Hippocampal formation (tissue), 2 donors: ENCODE data around the gene ZMIZ1.

Source experiments
- DNase-seq, 2 donors: peaks; one replicate each; lab custom pipeline; 2025; lab: John Stamatoyannopoulos, UW

The ZMIZ1 gene

DNA sequence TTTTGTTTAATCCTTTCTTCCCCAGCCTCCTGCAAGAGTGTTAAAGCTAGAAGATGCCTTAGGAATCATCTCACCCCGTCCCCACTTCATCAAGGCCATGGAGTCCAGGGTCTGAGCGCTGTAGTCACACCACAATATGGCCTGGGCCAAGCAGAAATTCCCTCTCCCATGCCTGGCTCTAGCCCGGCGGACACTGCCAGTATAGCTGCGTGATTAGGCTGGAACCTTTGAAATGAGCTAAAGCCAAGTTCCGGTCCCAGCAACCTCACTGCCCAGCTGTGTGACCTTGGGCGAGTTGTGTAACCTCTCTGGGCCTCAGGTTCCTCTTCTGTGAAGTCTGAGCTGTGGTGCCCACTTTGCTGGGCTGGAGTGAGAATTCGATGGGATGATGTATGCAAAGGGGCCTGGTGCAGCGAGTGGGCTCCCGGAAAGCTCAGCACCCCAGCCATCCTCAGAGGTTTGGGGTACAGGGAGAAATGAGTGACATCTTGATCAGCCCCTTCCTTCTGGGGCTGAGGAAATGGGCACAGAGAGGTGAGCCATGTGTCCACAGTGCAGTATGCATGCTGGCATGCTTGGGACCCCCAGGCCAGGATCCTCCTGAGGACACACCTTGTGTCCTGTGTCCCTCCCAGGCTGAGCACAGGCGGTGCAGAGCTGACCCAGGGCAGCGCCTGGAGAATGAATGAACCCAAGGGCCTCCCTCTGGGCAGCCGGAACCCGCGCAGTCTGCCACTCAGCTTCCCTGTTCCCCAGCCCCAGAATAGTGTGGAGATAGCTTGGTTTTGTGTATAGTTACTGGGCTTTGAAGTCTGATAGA is 118.6 kb downstream of the ZMIZ1 start:
- DNase-seq: no peak

DNA sequence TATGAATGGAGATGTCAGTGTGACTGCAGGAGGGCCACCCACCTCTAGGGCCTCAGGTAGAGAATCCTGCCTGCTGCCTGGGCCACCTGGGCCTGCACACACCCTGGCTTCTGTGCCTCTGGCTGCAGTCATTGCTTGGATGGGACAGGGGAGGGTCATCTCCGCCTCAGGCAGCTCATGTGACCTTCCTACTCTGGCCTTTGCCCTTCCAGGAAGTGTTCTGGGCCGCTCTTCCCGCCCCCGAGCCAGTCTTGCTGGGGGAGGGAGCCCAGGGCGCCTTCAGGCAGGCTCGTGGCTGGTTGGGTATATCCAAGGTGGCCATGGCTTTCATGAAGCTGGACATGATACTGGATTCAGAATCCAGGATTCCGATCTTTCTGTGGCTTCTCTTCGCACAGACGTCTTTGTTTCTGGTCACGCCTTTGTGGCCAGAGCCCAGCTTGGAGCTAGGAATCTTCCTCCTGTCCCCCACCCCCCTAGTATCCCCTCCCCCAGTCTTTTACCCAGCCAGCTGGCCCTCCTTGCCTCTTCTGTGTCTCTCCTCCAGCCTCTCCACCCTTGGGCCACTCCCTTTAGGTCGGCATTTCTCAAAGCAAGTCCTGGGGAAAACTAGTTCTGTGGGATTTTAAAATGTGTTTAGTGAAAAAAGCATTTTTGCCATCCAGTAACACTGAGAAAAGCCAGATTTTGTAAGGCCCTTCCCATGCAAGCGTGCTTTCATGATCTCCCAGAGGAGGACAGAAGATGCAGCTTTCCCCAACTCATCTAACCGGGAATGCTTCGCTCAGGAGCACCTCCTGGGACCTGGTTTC is 119.6 kb downstream of the ZMIZ1 start:
- DNase-seq: no peak

DNA sequence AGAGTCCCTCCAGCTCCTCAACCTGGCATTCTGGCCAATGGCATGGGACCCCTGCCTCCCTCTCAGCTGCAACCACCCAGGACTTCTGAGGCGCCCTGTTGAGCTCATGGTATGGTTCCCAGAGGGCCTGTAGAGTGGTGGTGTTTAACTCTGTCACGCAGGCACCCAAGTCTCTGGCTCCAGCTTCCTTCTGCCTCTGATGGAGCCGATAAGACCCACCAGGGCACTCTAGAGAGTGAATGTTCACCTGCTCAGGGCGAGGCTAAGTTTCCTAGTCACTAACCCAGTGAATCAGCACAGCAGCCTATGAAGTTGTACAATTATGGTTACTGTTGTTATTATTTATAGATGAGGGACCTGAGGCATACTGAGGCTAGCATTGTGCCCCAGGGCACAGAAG is 120.4 kb downstream of the ZMIZ1 start:
- DNase-seq: no peak

- DNase-seq: no peak
Measured at GRCh38 chr10:79189853-79190435, 121.2 kb downstream of the ZMIZ1 start.

- DNase-seq: no peak
Measured at GRCh38 chr10:79190740-79191261, 122.0 kb downstream of the ZMIZ1 start.

DNA sequence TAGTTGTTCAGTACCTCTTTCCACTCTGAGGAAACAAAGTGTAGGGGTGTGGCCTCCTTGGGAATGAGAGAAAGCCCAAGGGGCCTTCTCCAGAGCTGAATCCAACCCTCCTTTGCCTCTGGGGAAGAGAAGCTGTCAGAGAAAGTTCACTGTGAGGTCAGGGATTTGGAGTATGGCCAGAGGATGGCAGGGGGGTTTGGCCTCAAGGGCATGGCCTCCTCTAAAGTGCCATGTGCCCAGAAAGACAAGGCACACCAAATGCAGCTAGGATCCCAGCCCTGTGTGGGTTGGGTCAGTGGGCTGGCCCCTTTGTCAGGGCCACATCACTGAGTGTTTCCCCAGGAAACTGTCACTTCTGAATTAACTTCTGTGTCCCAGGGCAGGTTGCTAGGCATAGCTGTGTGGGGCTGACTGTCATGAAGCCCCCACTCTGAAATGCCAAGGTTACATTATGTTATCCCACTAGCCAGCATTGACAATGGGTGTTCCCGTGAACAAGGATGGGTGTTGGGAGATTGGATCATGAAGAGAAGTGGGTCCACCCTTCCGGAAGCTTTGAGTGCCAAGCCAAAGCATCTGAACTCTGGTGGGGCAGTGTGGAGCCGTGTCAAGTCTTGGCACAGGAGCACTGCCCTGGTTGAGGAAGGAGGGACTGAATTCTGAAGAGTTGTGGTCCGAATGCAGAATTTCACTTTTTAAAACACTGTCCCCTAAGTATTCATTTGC is 123.3 kb downstream of the ZMIZ1 start:
- no peak for DNase-seq

DNA sequence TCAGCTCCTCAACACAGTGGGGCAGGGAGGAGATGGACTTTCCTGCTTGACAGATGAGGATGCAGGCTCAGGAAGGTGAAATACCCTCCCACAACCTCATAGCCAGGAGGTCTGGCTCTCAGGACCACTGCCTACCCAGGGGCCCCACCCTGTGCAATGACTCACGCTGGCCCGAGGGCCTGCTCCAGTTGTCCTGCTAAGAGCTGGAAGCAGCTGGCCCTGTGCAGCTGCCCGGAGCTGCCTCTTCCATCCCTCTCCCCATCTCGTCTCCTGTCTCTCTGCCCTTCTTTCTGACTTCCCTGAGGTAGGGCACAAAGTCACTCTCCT is 123.9 kb downstream of the ZMIZ1 start:
- no peak for DNase-seq

DNA sequence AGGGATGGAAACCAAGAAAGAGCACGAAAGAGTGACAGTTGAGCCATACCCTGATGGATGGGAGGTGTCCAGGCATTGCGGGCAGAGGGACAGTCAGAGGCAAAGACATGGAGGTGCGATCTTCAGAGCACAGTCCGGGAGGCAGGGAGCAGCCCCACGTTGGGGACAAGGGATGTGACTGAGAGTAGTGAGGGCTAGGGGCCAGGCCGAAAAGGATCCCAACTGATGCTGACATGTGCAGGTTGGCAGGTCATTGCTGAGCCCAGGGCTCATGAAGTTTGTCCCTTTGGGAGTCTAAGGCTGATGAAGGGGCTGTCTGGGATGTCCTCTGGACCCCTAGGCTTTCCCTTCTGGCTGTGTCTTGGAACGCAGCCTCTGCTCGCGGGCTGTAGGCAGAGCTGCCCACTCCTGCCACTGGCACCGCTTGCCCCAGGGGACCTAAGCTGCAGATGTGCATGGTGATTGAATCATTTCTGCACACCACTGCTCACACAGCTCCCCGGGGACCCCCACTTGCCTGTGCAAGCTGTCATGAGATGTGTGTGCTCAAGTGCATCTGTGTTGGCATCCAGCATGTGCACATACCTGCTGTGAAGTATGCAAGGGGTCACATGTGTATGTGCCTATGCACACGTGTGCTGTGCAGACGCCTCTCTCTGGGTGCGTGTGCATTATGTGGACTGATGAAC is 125.1 kb downstream of the ZMIZ1 start:
- DNase-seq: no peak

DNA sequence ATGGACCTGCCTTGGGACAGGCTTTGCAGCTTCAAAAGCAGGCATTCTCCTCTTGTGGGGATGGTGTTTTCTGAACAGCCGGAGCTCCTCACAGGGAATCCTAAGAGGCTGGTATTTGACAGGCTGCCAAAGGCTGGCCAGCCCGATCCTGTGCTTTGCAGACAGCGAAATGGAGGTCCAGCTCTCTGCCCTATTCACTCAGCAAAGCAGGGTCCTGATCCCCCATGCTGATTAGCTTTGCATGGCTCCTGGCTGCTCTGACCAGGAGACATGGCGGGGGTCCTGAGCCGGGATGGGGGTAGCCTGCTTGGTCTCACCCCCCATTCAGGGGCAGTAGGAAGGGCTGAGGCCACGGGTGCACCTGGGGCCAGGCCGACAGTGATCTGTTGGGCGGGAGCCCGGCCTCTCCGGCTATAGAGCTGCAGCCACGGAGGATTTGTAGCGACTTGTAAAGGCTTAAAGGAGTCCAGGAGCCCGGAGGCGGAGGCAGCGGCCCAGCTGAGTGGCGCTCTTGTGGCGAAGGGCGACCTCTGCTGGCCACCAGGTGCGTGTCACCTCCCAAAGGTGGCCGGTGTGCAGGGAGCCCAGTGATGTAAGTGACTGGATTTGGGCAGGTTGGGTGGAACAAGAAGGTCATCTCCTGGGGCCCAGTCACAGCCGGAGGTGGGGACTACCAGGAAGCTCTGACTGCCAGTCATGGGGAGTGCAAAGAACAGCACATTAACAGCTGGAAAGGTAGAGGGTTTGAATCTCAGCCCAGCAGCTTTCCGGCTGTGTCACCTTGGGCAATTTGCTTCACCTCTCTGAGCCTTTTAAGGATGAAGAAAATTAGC is 126.5 kb downstream of the ZMIZ1 start:
- DNase-seq: peak; percentile 60 to 81

DNA sequence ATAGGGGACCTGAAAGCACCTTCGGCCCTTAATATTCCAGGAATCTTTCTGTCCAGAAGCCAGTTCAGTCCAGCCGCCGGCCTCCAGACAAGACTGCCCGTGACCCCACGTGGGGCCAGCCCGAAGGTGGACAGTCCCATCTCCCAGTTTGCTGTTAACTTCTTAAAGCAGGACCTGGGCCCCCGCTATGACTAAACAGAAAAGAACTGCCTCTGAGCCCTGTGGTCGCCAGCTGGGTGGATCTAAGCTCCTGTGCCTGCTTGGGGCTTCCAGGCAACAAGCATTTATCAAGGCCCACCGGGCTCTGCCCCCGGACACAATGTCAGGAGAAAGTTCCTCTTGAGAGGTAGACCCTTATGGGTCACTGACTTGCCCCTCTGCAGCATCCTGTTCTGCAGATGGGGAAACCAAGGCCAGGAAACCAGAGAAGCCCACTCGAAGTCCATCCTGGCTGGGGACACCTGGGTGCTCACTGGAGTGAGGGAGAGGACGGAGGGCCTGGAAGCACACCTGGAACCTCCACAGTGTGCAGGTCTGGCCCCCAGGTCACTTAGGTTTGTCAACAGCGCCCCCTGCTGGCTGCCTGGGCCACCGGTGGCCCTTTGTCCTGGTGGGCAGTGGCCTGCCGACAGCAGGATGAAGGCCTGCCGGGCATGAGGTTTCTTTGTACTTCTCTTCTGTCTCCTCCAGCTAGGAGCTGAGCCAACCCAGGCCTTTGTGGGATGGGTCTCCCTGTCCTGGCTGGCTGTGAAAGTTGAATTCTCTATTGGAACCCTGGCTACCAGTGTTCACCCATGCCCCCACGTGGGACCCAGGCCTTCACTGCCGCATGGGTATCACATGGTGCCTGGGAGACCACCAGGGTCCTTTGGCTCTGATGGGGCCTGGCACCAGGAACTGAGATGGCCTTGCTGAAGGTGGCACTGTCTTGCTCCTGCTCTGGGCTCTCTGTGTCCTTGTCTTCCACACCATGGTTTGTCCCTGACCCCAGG is 128.0 kb downstream of the ZMIZ1 start:
- DNase-seq: peak in 1 of 2 donors; percentile 52

DNA sequence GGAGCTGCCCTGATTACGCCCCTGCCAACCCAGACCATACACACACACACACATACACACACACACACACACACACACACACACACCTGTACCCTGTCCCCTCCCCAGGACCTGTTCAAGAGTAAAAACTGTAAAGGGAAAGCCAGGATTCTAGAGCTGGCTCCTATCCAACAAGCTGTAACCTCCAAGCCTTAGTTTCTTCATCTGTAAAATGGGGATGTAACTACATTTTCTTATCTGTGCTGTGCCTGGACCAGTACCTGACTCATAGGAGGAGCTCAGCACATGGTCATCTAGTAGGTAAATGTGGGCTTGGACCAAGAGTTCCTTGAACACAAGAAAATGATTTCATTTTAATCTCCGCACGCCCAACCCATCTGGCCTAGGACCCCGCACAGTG is 128.8 kb downstream of the ZMIZ1 start:
- DNase-seq: no peak

GRCh38 chr10:79200346-79200745 is 131.6 kb downstream of the ZMIZ1 start:
- DNase-seq: no peak

DNA sequence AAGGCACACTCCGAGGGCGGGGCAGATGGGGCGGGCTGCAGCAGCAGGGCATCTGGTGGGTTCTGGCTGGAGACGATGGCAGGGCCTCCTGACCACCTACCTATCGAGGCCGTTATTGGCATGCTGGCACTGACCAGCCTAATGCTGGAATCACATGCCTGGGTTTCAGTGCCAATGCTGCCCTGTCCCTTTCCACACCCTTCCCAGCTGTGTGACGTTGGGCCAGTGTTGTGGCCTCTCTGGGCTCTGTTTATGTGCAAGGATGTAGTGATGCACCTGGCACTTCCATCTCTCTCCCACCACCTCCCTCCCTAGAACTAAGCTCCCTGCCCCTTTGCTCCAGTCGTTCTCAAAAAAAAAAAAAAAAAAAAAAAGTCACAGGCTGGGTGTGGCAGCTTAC is 132.9 kb downstream of the ZMIZ1 start:
- DNase-seq: no peak

DNA sequence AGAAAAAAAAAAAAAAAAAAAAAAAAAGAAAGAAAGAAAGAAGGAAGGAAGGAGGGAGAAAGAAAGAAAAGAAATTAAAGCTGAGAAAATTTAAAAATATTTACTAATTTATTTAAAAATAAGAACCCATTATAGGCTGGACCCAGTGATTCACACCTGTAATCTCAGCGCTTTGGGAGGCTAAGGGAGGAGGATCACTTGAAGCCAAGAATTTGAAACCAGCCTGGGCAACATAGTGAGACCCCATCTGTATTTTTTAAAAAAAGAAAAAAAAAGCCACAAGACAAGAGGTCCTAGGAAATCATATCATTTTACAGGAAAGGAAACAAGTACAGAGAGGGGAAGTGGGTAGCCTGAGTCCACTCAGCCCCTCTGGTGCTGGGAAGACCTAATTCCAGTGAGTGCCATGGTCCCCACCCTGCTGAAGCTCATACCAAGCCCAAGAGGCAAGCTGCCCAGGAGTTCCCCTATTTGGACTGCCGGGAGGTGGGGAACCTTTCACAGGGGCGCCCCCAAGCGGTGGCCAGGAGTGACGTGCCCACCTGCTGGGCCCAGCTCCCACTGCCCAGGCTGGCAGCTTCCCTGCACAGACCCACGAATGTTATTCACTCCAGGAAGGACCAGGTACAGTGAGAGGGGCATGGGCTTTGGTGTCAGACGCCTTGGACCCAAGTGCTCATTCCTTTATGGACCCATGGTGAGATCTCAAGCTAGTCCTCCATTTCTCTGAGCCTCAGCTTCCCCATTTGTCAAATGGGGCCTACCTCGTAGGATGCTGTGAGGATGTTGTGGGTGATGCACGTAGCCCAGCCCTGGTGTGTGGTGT is 133.6 kb downstream of the ZMIZ1 start:
- no peak for DNase-seq

DNA sequence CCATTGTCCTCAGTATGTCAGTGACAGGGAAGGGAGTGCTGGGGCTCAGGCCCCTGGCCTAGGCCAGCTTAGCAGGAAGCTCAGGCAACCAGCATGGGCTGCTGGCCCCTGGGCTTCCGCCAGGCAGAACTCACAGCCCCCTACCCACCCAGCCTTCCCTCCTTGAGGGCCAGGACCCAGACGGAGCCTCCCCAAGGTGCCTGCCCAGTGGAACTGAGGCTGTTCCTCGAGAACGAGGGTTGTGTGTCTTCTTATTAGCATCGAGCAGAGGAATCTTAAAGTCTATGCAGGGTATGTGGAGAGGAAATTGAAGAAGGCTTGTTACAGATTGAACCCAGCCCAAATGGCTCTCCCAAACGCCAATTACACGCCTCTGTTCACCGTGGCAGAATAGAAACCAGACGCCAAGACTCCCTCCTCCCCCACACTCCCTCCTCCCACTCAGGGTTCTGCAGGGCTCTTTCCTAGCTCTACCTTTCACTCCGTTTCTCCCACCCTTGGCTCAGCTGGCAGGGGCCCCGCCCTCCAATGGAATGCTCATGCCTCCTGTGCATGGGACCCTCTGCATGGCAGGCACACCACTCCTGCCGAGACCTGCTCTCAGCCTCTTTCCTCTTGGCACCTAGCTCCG is 134.4 kb downstream of the ZMIZ1 start:
- no peak for DNase-seq

DNA sequence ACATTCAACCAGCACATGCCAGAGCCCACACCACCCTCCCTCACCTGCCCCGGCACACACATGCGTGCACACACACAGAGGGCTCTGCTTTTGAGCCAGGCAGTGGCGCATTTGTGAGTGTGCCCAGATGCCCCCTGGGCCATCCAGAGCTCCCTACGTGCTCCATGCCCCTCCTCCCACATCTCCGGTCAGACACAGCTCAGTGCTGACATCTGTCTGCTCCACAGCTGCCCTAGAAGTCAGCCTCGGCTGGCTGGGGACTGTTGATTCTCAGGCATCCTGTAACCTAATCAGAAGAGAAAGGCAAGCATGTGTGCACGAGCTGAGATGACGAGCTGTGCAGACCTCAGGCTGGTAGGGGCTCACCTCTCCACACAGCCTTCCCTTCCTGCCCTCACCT is 135.1 kb downstream of the ZMIZ1 start:
- DNase-seq: peak; percentile 34 to 51

GRCh38 chr10:79206300-79207095 is 137.7 kb downstream of the ZMIZ1 start:
- peak in 1 of 2 donors; percentile 54 for DNase-seq
